Posterior vena cava (tissue), 2 donors: ENCODE data around the gene CYTH1. TPM values are rescaled to one million over a fixed set of nuclear protein-coding genes. Genes with fewer than 3 reads are reported as not detected.
A peak's percentile ranks its signal among the peaks of the same experiment; 100 is the strongest.
"Not testable (repeated sequence)": the region's sequence is repeated elsewhere in the genome, so short reads cannot be mapped to it uniquely, and the experiment has no call there.

Experiments
- DNase-seq: peaks from one replicate; pipeline ENCODE4 v3.0.0-alpha.2; 2020; ENCODE audit warnings: low spot score
- intact Hi-C, 2 donors: fragments of 100-400 bp; cut with DNase I; formaldehyde crosslinking; loops; one replicate each; pipeline versions ENCODE4 v1.14.1 to v1.14.2; 2022 to 2023
- total RNA-seq, 2 donors: library from RNA; stranded (reverse); fragmentation: NEBNext Ultra II Directional; extraction: Animal tissue kit (Norgen Biotek cat#: 25700); gene quantifications; one replicate each; pipeline ENCODE4 v1.2.1, GENCODE V29; 2021
- donor health status: DM: yes; HTN: yes; CAD: no.
- donor health status: DM: yes; HTN: yes; CAD: no.

The CYTH1 gene
- total RNA-seq, 2 donors from 2014 or later = 27.0 to 42.9 TPM

DNA sequence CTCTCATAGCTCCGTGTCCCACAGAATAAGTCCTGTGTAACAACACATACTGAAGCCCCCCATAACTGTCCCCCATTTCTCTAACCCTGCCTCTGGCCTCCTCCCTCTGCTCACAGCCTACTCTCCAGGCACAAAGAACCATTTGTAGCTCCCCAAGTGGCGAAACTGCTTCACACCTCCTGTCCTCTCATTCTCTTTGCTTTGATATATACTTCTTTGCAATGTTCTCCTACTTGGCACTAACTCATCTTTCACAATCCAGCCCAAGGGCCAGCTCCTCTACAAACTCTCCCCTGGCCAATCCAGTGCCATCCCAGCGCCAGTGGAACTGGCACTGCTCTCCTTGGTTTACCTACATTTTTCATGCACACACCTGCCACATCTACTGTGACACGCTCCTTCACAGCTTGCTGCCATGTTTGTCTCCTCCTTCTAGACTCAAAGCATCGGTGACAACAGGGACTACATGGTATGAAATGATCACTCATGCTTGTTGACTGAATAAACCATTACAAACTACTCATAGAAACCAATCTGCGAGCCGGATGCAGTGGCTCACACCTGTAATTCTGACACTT, 12.8 kb downstream of the CYTH1 start:
- intact Hi-C loops = no loop called here
- no peak for DNase-seq

- intact Hi-C loops = no loop called here
- DNase-seq = no peak
Observed at GRCh38 chr17:78767806-78768205, 14.3 kb downstream of the CYTH1 start.

- intact Hi-C loops = no loop called here
Observed at GRCh38 chr17:78766743-78767294, 15.3 kb downstream of the CYTH1 start.

GRCh38 chr17:78766225-78766624, 15.8 kb downstream of the CYTH1 start:
- intact Hi-C loops = no loop called here
- no peak for DNase-seq

More at GRCh38 chr17:78766743-78767294, 15.3 kb downstream of the CYTH1 start:
- DNase-seq = no peak

DNA sequence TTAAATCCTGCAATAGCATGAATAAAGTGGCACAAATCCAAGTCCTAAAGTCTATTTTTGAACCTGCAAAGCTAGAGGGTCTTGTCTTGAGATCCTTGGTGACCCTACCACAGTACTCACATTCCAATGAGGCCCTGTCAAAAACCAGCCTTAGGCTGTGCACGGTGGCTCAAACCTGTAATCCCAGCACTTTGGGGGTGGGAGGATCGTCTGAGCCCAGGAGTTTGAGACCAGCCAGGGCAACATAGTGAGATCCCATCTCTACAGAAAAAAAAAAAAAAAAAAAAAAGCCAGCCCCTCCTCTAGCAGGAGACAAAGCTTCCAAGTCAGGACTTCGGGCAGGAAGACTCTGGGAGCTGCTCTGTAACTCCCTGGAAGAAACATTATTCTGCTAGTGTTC, 16.3 kb downstream of the CYTH1 start:
- no peak for DNase-seq
- intact Hi-C loops = no loop called here

DNA sequence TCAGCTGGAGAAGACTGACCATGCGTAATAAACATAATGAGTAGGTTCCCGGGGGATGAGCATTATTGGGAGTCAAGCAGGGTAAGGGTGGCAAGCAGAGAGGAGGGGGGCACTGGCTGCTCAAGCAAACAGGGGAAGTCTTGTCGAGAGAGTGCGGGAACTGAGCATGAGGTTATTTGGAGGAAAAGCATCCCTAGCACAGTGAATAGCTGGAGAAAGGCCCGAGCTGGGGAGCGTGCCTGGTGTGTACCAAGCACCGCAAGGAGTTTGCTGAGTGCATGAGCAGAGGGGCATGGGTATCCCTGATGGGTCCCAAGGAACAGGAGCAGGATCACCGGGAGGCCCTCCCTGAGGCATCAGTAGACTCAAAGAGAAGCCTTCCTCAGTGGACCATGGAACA, 17.2 kb downstream of the CYTH1 start:
- no peak for DNase-seq
- intact Hi-C loops = no loop called here

- intact Hi-C loops = no loop called here
Observed at GRCh38 chr17:78763561-78763960, 18.5 kb downstream of the CYTH1 start.

DNA sequence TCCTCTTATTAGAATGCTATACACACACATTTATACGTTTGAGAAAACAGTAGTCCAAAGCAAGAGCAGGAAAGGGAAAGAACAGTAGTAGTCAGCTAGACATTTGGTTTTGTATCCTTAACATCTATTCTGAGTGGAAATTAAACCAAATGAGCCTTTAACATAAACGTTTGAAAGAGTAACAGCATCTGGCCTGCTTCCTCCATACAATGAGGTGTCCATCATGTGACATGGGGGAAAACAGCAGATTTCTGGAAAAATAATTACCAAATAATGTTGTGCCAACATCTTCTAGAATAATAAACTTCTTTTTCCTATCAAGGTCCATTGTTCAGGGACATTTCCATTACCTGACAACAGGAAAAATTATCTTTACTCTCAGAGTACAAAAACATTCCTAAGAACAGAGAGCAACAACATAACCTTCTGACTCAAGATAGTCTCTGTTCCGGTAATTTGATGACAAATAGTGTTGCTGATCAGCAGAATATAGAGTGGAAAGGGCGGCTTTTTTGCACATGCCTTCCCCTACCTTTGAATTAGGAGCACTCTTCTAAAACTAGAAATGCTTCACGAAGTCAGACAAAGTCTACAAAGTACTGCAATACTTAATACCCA, 20.2 kb downstream of the CYTH1 start:
- no peak for DNase-seq
- intact Hi-C loops = no loop called here

More at GRCh38 chr17:78763561-78763960, 18.5 kb downstream of the CYTH1 start:
- no peak for DNase-seq

GRCh38 chr17:78759969-78760352, 22.1 kb downstream of the CYTH1 start:
- intact Hi-C loops = no loop called here
- DNase-seq = no peak

- peak; percentile 91 for DNase-seq
- intact Hi-C loops = no loop called here
Observed at GRCh38 chr17:78759203-78759968, 22.7 kb downstream of the CYTH1 start.

GRCh38 chr17:78753316-78754250, 28.5 kb downstream of the CYTH1 start:
- DNase-seq = no peak
- intact Hi-C loops = loop anchor here in 1 of 2 donors (2.0 kb wide), 1 partner anchor 21 kb away; no protein-coding TSS in a partner anchor

- no peak for DNase-seq
- intact Hi-C loops = no loop called here
Observed at GRCh38 chr17:78751447-78752161, 30.5 kb downstream of the CYTH1 start.

DNA sequence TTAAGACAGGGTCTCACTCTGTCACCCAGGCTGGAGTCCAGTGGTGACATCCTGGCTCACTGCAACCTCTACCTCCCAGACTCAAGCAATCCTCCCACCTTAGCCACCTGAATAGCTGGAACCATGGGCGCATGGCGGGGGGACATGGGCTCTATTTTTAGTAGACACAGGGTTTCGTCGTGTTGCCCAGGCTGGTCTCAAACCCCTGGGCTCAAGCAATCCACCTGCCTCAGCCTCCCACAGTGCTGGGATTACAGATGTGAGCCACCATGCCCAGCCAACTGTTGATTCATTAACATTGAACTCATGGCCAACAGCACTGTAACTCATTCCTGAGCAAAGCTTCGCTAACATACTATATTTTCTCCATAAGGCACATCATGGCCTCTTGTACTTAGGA, 31.1 kb downstream of the CYTH1 start:
- DNase-seq, intact Hi-C loops: not testable (repeated sequence)

DNA sequence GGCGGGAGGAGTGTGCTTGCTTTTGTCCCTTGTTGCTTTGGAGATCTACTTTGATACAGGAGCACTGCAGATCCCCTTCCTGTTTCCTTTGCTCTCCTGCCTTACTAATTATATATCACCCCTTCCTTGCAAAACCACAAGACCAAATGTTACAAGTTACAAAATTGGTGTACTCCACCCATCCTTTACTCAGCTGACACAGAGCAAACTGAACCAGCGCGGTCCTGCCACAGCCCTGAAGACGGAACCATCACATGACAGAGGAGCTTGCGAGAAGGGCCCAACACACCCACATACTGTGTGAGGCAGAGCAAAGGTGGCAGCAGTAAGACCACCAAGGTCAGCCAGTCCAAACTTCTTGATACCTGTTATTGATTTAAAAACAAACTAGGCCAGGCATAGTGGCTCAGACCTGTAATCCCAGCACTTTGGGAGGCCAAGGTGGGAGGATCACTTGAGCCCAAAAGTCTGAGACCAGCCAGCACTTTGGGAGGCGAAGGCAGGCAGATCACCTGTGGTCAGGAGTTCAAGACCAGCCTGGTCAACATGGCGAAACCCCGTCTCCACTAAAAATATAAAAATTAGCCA, 33.2 kb downstream of the CYTH1 start:
- intact Hi-C loops = no loop called here
- DNase-seq = peak; percentile 87

DNA sequence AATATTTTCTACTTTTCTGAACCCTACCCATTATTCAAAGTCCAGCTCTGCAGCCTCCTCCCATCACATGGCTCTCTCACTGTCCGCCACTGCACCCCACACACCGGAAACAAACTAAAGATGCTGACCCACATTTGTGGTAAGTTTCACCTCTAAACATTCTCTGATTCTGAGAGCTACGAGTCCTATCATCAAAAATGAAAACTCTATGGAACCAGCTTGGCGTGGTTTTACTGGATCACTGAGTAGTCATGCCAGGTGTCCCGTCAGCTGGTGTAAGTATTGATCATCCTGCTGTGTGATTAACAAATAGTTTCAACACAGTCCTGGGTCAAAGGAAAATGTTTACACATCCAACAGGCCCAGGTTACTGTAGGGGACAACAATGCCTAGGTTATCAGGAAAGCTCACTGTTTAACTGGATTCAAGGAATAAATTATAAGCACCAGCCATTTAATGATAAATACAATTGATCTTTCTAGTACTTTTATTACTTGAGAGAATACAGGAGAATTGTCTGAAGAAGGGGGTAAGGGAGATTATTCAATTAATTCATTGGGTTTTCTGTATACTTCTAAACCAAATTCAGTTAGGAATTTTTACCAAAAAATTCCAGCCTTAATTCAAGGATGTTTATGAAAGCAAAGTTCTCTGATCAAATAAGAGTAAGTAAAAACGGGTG, 33.9 kb downstream of the CYTH1 start:
- DNase-seq = no peak
- intact Hi-C loops = no loop called here

DNA sequence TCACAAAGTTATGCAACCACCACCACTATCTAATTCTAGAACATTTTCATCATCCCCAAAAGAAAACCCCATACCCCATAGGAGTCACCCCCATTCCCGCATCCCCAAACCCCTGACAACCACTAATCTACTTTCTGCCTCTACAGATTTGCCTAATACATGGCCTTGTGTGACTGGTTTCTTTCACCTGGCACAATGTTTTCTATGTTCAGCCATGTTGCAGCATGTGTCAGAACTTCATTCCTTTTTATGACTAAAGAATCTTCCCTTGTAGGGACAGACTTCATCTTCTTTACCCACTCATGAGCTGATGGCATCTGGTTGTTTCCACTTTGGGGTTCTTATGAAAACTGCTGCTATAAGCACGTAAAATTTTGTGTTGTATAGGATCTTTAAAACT, 34.6 kb downstream of the CYTH1 start:
- intact Hi-C loops = no loop called here
- no peak for DNase-seq

DNA sequence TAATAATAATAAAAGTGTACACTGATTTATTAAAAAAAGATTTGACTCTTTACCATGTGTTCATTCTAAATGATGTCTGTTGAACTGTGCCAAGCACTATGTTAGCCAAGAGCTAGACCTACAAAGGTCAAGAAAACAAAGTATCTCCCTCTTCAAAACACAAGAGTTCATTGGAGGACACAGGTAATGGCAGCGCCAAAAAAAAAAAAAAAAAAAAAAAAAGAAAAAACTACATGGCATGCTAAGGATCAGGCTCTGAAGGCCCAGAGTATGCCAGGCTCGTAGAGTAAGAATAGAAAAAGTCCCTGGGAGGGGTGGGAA, 35.2 kb downstream of the CYTH1 start:
- DNase-seq = no peak
- intact Hi-C loops = no loop called here
